Measurements from ENCODE around the gene NEK8.
"Not testable (repeated sequence)": the region's sequence is repeated elsewhere in the genome, so short reads cannot be mapped to it uniquely, and the experiment has no call there.

Gene NEK8

GRCh38 chr17:28726226-28726626, 2.4 kb upstream of the NEK8 start, which contains the start of gene TLCD1:
TSS of gene TLCD1 (minus strand) at chr17:28726233. CDS start at chr17:28726097, 136 bp downstream.
- no peak for DNase-seq

- DNase-seq = peak; percentile 86
These were observed 1.7 kb upstream of the NEK8 start for GRCh38 chr17:28726627-28727491.

- DNase-seq = no peak
These were observed 1.4 kb downstream of the NEK8 start for GRCh38 chr17:28729950-28730330.

GRCh38 chr17:28733346-28733745, 4.8 kb downstream of the NEK8 start:
- DNase-seq = no peak

GRCh38 chr17:28734712-28735241, 6.2 kb downstream of the NEK8 start:
- DNase-seq = no peak

GRCh38 chr17:28735242-28735722, 6.7 kb downstream of the NEK8 start:
- DNase-seq = no peak

- not testable (repeated sequence) for DNase-seq
These were observed 7.6 kb downstream of the NEK8 start for GRCh38 chr17:28735913-28736769.

- DNase-seq = no peak
These were observed 8.7 kb downstream of the NEK8 start for GRCh38 chr17:28737316-28737715.

- no peak for DNase-seq
These were observed 9.4 kb downstream of the NEK8 start for GRCh38 chr17:28737770-28738679.

GRCh38 chr17:28738680-28739384, 10.2 kb downstream of the NEK8 start:
- no peak for DNase-seq

- DNase-seq = no peak
These were observed 12.1 kb downstream of the NEK8 start for GRCh38 chr17:28740406-28741357.

- no peak for DNase-seq
These were observed 13.1 kb downstream of the NEK8 start for GRCh38 chr17:28741358-28742349.

GRCh38 chr17:28743243-28744103, 14.9 kb downstream of the NEK8 start, which contains the start of gene TRAF4:
TSS of gene TRAF4 (plus strand) at chr17:28744011. CDS start at chr17:28744113, 102 bp downstream.
- peak; percentile 65 for DNase-seq

- peak; percentile 34 for DNase-seq
These were observed 15.8 kb downstream of the NEK8 start for GRCh38 chr17:28744104-28744971.

- no peak for DNase-seq
These were observed 16.6 kb downstream of the NEK8 start for GRCh38 chr17:28744972-28745785.
